ENCODE results near the gene LNX1. TPM values are rescaled to one million over a fixed set of nuclear protein-coding genes. Genes with fewer than 3 reads are reported as not detected.

The LNX1 gene
- total and polyA plus RNA-seq, 10 of the 15 experiments (the other 5 are each of a cell fraction or from before 2014, with no cell fraction given): 0.72 to 1.4 (median 1.0) TPM

DNA sequence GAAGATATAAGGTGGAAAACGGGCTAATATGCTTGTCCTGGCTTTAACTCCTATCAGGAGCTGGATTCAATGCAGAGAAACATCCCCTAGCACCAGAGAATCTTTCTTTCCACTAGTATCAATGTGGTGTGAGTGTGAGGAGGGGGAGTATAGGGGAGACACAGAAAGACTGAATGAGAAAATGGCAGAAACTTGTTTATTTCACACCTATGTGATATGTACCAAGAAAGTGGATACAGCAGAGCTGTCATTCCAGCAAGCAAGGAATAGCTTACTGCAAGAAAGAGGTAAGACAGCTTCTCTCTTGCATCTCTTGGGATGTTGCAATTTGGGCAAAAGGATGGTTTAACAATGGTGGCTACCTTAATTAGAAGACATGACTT, 105.6 kb downstream of the LNX1 start:
- H3K4me1 ChIP-seq (ENCODE audit: control insufficient read depth, insufficient read depth, low read length): no peaks in the 10 kb centered on the region
- BruUV-seq (replicated peaks): no TSS peak
- H3K4me3 ChIP-seq: no peak overlapping the region
- no peaks in the 10 kb centered on the region for H3K36me3 ChIP-seq (ENCODE audit: control insufficient read depth in 2 of 2, insufficient read depth in 2 of 2, low read length in 1 of 2)
- intact Hi-C loops (cut with micrococcal nuclease; ENCODE audit: unreplicated experiment) (no loop called here), in situ Hi-C loops (cut with MboI) (loop anchor here (10.0 kb wide), 1 partner anchor 729 kb away; no protein-coding TSS in a partner anchor)
- peaks cover 0 to 6% of the 10 kb centered on the region in 2 experiments; a peak in 2 of 4 replicates for H3K27me3 ChIP-seq (replicated peaks in 1 of 2; ENCODE audit: control insufficient read depth in 2 of 2, insufficient read depth in 2 of 2, low read length in 1 of 2)
- ChIA-PET POLR2A (no interaction called here), RAD21 (ENCODE audit: unreplicated experiment) (no interaction called here), CTCF (interaction anchor here (0.6 to 1.3 kb wide), 5 partner anchors 26 to 169 kb away, joined by 3 read pairs; no protein-coding TSS in a partner anchor), SMC1A (ENCODE audit: uncharacterized antibody, unreplicated experiment) (interaction anchor here (0.6 to 1.6 kb wide), 3 partner anchors 169 to 319 kb away, joined by 3 to 4 read pairs (median 3); no protein-coding TSS in a partner anchor)
- no peak overlapping the region for H3K9ac ChIP-seq (ENCODE audit: control insufficient read depth, insufficient read depth, low read length)
- no peaks in the 10 kb centered on the region for H3K79me2 ChIP-seq (ENCODE audit: control insufficient read depth, insufficient read depth, low read length)
- no peak overlapping the region for H3K4me2 ChIP-seq (ENCODE audit: control insufficient read depth, insufficient read depth)
- DNase-seq (ENCODE audit: low read depth, low spot score) (no peak), ATAC-seq (no peak), FAIRE-seq (no peak)
- WGBS (ENCODE audit: insufficient coverage, insufficient replicate concordance, low lambda C conversion rate, missing lambda C conversion rate): 5% methylated on average over 1 of the region's 1 CpG
- H2AFZ ChIP-seq (ENCODE audit: control insufficient read depth, low read depth, low read length): no peak overlapping the region
- no peaks in the 10 kb centered on the region; the same call in 2 of the 3 replicates for H3K9me3 ChIP-seq (replicated peaks; ENCODE audit: control insufficient read depth, insufficient read depth, low read length)
- H3K27ac ChIP-seq (ENCODE audit: control insufficient read depth, insufficient read depth): no peak overlapping the region
- no peaks in the 10 kb centered on the region for H4K20me1 ChIP-seq (ENCODE audit: control insufficient read depth, insufficient read depth)
- TF ChIP-seq ZZZ3 (IDR thresholded peaks at IDR 0.05; ENCODE audit: control insufficient read depth, insufficient read length, low read depth): no peak
- no peak for TF ChIP-seq LARP7 (IDR thresholded peaks at IDR 0.05)
- TF ChIP-seq CBX3 (IDR thresholded peaks at IDR 0.05; ENCODE audit: borderline replicate concordance, low read depth): no peak
- TF ChIP-seq IKZF2 (IDR thresholded peaks at IDR 0.05): no peak
- TF ChIP-seq, protein P1, sequence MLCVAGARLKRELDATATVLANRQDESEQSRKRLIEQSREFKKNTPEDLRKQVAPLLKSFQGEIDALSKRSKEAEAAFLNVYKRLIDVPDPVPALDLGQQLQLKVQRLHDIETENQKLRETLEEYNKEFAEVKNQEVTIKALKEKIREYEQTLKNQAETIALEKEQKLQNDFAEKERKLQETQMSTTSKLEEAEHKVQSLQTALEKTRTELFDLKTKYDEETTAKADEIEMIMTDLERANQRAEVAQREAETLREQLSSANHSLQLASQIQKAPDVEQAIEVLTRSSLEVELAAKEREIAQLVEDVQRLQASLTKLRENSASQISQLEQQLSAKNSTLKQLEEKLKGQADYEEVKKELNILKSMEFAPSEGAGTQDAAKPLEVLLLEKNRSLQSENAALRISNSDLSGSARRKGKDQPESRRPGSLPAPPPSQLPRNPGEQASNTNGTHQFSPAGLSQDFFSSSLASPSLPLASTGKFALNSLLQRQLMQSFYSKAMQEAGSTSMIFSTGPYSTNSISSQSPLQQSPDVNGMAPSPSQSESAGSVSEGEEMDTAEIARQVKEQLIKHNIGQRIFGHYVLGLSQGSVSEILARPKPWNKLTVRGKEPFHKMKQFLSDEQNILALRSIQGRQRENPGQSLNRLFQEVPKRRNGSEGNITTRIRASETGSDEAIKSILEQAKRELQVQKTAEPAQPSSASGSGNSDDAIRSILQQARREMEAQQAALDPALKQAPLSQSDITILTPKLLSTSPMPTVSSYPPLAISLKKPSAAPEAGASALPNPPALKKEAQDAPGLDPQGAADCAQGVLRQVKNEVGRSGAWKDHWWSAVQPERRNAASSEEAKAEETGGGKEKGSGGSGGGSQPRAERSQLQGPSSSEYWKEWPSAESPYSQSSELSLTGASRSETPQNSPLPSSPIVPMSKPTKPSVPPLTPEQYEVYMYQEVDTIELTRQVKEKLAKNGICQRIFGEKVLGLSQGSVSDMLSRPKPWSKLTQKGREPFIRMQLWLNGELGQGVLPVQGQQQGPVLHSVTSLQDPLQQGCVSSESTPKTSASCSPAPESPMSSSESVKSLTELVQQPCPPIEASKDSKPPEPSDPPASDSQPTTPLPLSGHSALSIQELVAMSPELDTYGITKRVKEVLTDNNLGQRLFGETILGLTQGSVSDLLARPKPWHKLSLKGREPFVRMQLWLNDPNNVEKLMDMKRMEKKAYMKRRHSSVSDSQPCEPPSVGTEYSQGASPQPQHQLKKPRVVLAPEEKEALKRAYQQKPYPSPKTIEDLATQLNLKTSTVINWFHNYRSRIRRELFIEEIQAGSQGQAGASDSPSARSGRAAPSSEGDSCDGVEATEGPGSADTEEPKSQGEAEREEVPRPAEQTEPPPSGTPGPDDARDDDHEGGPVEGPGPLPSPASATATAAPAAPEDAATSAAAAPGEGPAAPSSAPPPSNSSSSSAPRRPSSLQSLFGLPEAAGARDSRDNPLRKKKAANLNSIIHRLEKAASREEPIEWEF (IDR thresholded peaks at IDR 0.05; ENCODE audit: insufficient replicate concordance, low read depth, low read length): no peak
- TF ChIP-seq, protein P2, sequence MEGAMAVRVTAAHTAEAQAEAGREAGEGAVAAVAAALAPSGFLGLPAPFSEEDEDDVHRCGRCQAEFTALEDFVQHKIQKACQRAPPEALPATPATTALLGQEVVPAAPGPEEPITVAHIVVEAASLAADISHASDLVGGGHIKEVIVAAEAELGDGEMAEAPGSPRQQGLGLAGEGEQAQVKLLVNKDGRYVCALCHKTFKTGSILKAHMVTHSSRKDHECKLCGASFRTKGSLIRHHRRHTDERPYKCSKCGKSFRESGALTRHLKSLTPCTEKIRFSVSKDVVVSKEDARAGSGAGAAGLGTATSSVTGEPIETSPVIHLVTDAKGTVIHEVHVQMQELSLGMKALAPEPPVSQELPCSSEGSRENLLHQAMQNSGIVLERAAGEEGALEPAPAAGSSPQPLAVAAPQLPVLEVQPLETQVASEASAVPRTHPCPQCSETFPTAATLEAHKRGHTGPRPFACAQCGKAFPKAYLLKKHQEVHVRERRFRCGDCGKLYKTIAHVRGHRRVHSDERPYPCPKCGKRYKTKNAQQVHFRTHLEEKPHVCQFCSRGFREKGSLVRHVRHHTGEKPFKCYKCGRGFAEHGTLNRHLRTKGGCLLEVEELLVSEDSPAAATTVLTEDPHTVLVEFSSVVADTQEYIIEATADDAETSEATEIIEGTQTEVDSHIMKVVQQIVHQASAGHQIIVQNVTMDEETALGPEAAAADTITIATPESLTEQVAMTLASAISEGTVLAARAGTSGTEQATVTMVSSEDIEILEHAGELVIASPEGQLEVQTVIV (IDR thresholded peaks at IDR 0.05; ENCODE audit: borderline replicate concordance, partially characterized antibody): no peak
- no peak for TF ChIP-seq ATF3 (IDR thresholded peaks at IDR 0.05; ENCODE audit: borderline replicate concordance, extremely low read depth, low read depth, low read length)
- no peak for TF ChIP-seq STAT1 (conservative IDR thresholded peaks at IDR 0.05)
- TF ChIP-seq BHLHE40 (IDR thresholded peaks at IDR 0.05; ENCODE audit: borderline replicate concordance in 1 of 2, low read depth in 2 of 2, low read length in 1 of 2): no peak
- TF ChIP-seq ZNF24 (IDR thresholded peaks at IDR 0.05): no peak
- TF ChIP-seq MTA2 (IDR thresholded peaks at IDR 0.05; ENCODE audit: low read depth): no peak
- TF ChIP-seq, protein P3, sequence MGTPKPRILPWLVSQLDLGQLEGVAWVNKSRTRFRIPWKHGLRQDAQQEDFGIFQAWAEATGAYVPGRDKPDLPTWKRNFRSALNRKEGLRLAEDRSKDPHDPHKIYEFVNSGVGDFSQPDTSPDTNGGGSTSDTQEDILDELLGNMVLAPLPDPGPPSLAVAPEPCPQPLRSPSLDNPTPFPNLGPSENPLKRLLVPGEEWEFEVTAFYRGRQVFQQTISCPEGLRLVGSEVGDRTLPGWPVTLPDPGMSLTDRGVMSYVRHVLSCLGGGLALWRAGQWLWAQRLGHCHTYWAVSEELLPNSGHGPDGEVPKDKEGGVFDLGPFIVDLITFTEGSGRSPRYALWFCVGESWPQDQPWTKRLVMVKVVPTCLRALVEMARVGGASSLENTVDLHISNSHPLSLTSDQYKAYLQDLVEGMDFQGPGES (IDR thresholded peaks at IDR 0.05): no peak
- no peak for TF ChIP-seq ASH2L (IDR thresholded peaks at IDR 0.05; ENCODE audit: borderline replicate concordance, low read depth)
- TF ChIP-seq, protein P4, sequence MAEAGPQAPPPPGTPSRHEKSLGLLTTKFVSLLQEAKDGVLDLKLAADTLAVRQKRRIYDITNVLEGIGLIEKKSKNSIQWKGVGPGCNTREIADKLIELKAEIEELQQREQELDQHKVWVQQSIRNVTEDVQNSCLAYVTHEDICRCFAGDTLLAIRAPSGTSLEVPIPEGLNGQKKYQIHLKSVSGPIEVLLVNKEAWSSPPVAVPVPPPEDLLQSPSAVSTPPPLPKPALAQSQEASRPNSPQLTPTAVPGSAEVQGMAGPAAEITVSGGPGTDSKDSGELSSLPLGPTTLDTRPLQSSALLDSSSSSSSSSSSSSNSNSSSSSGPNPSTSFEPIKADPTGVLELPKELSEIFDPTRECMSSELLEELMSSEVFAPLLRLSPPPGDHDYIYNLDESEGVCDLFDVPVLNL (IDR thresholded peaks at IDR 0.05; ENCODE audit: low read depth, low read length): no peak

All from GM12878 (cell line).